Astrocyte (in vitro differentiated cells and primary cell): ENCODE results near the gene CBX6. TPM values are rescaled to one million over a fixed set of nuclear protein-coding genes. Genes with fewer than 3 reads are reported as not detected.

ENCODE experiments used
- DNase-seq: peaks from one replicate; pipeline ENCODE4 v3.0.0-alpha.2; 2010; ENCODE audit warnings: low read depth
- FAIRE-seq: peaks from 2 replicates; lab custom pipeline; 2011; peaks lifted over from hg19 to GRCh38; lab: Jason Lieb, UNC
- H2AFZ ChIP-seq: 2 replicates; pipeline ENCODE4 v1.6.0; 2012; ENCODE audit warnings: low read depth, low read length, inconsistent platforms
- H3K27ac ChIP-seq: 2 replicates; pipeline ENCODE4 v1.5.1; 2011; ENCODE audit warnings: low read depth, low read length, inconsistent platforms
- H3K27me3 ChIP-seq: 2 replicates; pipeline ENCODE4 v1.6.0; 2011; ENCODE audit warnings: low read length, inconsistent platforms; ENCODE audit not compliant: insufficient read depth
- H3K36me3 ChIP-seq: 2 replicates; pipeline ENCODE4 v1.5.1; 2011; ENCODE audit warnings: low read length, inconsistent platforms; ENCODE audit not compliant: insufficient read depth
- H3K4me1 ChIP-seq: 2 replicates; pipeline ENCODE4 v1.5.1; 2011; ENCODE audit warnings: low read length, inconsistent platforms; ENCODE audit not compliant: insufficient read depth
- H3K4me2 ChIP-seq: 2 replicates; pipeline ENCODE4 v1.6.0; 2012; ENCODE audit warnings: low read length, inconsistent platforms
- H3K4me3 ChIP-seq: 2 replicates; pipeline ENCODE4 v1.5.1; 2011; ENCODE audit warnings: low read depth, mild to moderate bottlenecking, low read length, inconsistent platforms; ENCODE audit not compliant: insufficient read depth
- H3K79me2 ChIP-seq: 2 replicates; pipeline ENCODE4 v1.6.0; 2012; ENCODE audit warnings: mild to moderate bottlenecking, low read length, inconsistent platforms; ENCODE audit not compliant: insufficient read depth
- H3K9ac ChIP-seq: 2 replicates; pipeline ENCODE4 v1.6.0; 2012; ENCODE audit warnings: mild to moderate bottlenecking, low read length, inconsistent platforms
- H3K9me3 ChIP-seq: 2 replicates; pipeline ENCODE4 v1.5.1; 2012; ENCODE audit warnings: low read depth, mild to moderate bottlenecking, low read length, inconsistent platforms; ENCODE audit not compliant: insufficient read depth
- H4K20me1 ChIP-seq: 2 replicates; pipeline ENCODE4 v1.6.0; 2012; ENCODE audit warnings: low read length, inconsistent platforms; ENCODE audit not compliant: insufficient read depth
- H3K27ac Mint-ChIP-seq: one replicate; pipeline ENCODE4 v1.8.0; 2021; ENCODE audit warnings: mild to moderate bottlenecking, mixed read lengths; ENCODE audit not compliant: unreplicated experiment
- H3K27me3 Mint-ChIP-seq: one replicate; pipeline ENCODE4 v1.8.0; 2021; ENCODE audit warnings: low read depth, mixed read lengths; ENCODE audit not compliant: unreplicated experiment
- H3K36me3 Mint-ChIP-seq: one replicate; pipeline ENCODE4 v1.8.0; 2021; ENCODE audit warnings: low read depth, mixed read lengths; ENCODE audit not compliant: unreplicated experiment
- H3K4me1 Mint-ChIP-seq: one replicate; pipeline ENCODE4 v1.8.0; 2021; ENCODE audit warnings: low read depth, mixed read lengths; ENCODE audit not compliant: unreplicated experiment
- H3K4me3 Mint-ChIP-seq: one replicate; pipeline ENCODE4 v1.8.0; 2021; ENCODE audit warnings: mild to moderate bottlenecking, moderate library complexity, mixed read lengths; ENCODE audit not compliant: unreplicated experiment
- H3K9me3 Mint-ChIP-seq: one replicate; pipeline ENCODE4 v1.8.0; 2021; ENCODE audit warnings: mild to moderate bottlenecking, mixed read lengths; ENCODE audit not compliant: unreplicated experiment
- CTCF ChIP-seq: IDR thresholded peaks from 2 replicates; pipeline ENCODE4 v1.5.1; 2011; ENCODE audit warnings: low read depth, mild to moderate bottlenecking, inconsistent platforms, low read length, moderate library complexity; ENCODE audit not compliant: insufficient read depth
- EZH2 ChIP-seq: IDR thresholded peaks from 2 replicates; pipeline ENCODE4 v1.6.1; 2012; ENCODE audit warnings: mild to moderate bottlenecking, low read length, inconsistent platforms; ENCODE audit not compliant: insufficient read depth
- total RNA-seq: library from RNA; stranded (reverse); gene quantifications from 2 replicates; pipeline ENCODE4 v1.2.1, GENCODE V29; 2021

The CBX6 gene
- total RNA-seq, 1 donor from 2014 or later: 34.9 TPM

GRCh38 chr22:38815842-38816241 is 56.2 kb downstream of the CBX6 start:
- no peak overlapping the region for H3K9ac ChIP-seq
- FAIRE-seq (no peak), DNase-seq (no peak)
- no peak for TF ChIP-seq CTCF
- no peak for TF ChIP-seq EZH2
- no peak overlapping the region for H3K4me3 ChIP-seq
- no peaks in the 10 kb centered on the region for H4K20me1 ChIP-seq
- peaks cover 19% of the 10 kb centered on the region for H3K27me3 ChIP-seq
- no peak overlapping the region for H3K27ac Mint-ChIP-seq
- no peaks in the 10 kb centered on the region for H3K36me3 ChIP-seq
- H3K27me3 Mint-ChIP-seq: peaks cover 64% of the 10 kb centered on the region
- no peak overlapping the region for H3K4me2 ChIP-seq
- H3K79me2 ChIP-seq: no peaks in the 10 kb centered on the region
- no peak overlapping the region for H2AFZ ChIP-seq
- H3K27ac ChIP-seq: no peak overlapping the region
- no peaks in the 10 kb centered on the region for H3K36me3 Mint-ChIP-seq
- peaks cover 5% of the 10 kb centered on the region for H3K9me3 Mint-ChIP-seq
- H3K9me3 ChIP-seq: no peaks in the 10 kb centered on the region
- no peaks in the 10 kb centered on the region for H3K4me1 Mint-ChIP-seq
- no peak overlapping the region for H3K4me3 Mint-ChIP-seq
- no peaks in the 10 kb centered on the region for H3K4me1 ChIP-seq

Other genes starting within 250 kb of the CBX6 start
- gene FAM227A, start 215.8 kb downstream of the CBX6 start, total RNA-seq: 2.3 and 3.4 TPM in 2 replicates
- gene CBY1, start 215.6 kb downstream of the CBX6 start, total RNA-seq: 23.2 TPM in 2 replicates
- 75.9 and 77.8 TPM in 2 replicates for gene TOMM22, start 190.3 kb downstream of the CBX6 start, total RNA-seq
- 45.6 and 48.0 TPM in 2 replicates for gene JOSD1, start 171.3 kb downstream of the CBX6 start, total RNA-seq
- 49.8 and 59.8 TPM in 2 replicates for gene GTPBP1, start 166.3 kb downstream of the CBX6 start, total RNA-seq
- gene SUN2, start 116.2 kb downstream of the CBX6 start, total RNA-seq: 46.5 and 51.0 TPM in 2 replicates
- gene DNAL4, start 78.1 kb downstream of the CBX6 start, total RNA-seq: 12.8 and 12.9 TPM in 2 replicates
- gene NPTXR, start 28.2 kb downstream of the CBX6 start, total RNA-seq: 5.1 and 5.4 TPM in 2 replicates
- gene APOBEC3A, start 85.4 kb upstream of the CBX6 start, total RNA-seq: not detected in 2 replicates
- 3.0 and 4.0 TPM in 2 replicates for gene APOBEC3B, start 110.1 kb upstream of the CBX6 start, total RNA-seq
- gene APOBEC3C, start 142.0 kb upstream of the CBX6 start, total RNA-seq: 32.5 and 37.0 TPM in 2 replicates
- 0.93 and 1.5 TPM in 2 replicates for gene APOBEC3D, start 148.9 kb upstream of the CBX6 start, total RNA-seq
- 10.4 and 11.0 TPM in 2 replicates for gene APOBEC3F, start 168.6 kb upstream of the CBX6 start, total RNA-seq
- gene APOBEC3G, start 205.1 kb upstream of the CBX6 start, total RNA-seq: 2.4 and 2.7 TPM in 2 replicates
- 0.30 and 0.48 TPM in 2 replicates for gene APOBEC3H, start 225.0 kb upstream of the CBX6 start, total RNA-seq